Heart left ventricle (tissue), 16 donors: ENCODE results near the gene CACNB2. TPM values are rescaled to one million over a fixed set of nuclear protein-coding genes. Genes with fewer than 3 reads are reported as not detected.

Source experiments
- ATAC-seq, 4 donors: fragments of 200-7000 bp; cut with Tn5 transposase; one replicate each; pipeline ENCODE4 v1.9.1; 2020 to 2022; ENCODE audit warnings: moderate library complexity in 4 of 4, mild to moderate bottlenecking in 3 of 4, moderate number of reproducible peaks in 1 of 4
- DNase-seq, 5 donors: peaks; one replicate each; pipeline ENCODE4 v3.0.0-alpha.2; 2020
- H3K27ac ChIP-seq, 12 donors: fragments of 200-600 bp; sonication (generic) in 4 of 12; one replicate each; pipeline versions ENCODE4 v1.5.0 to v1.8.0; 2016 to 2022; ENCODE audit warnings: mild to moderate bottlenecking in 2 of 12
- H3K27me3 ChIP-seq, 9 donors: fragments of 200-600 bp; sonication (generic) in 2 of 9; one replicate each; pipeline versions ENCODE4 v1.5.1 to v1.8.0; 2016 to 2022; ENCODE audit warnings: mild to moderate bottlenecking in 3 of 9
- H3K36me3 ChIP-seq, 9 donors: fragments of 200-600 bp; sonication (generic) in 2 of 9; one replicate each; pipeline versions ENCODE4 v1.5.0 to v1.8.0; 2018 to 2022; ENCODE audit warnings: mild to moderate bottlenecking in 2 of 9
- H3K4me1 ChIP-seq, 12 donors: fragments of 200-600 bp; sonication (generic) in 4 of 12; one replicate each; pipeline versions ENCODE4 v1.5.0 to v1.8.0; 2016 to 2022; ENCODE audit warnings: mild to moderate bottlenecking in 3 of 12
- H3K4me3 ChIP-seq, 12 donors: fragments of 200-600 bp; sonication (generic) in 4 of 12; one replicate each; pipeline versions ENCODE4 v1.5.0 to v1.8.0; 2017 to 2022; ENCODE audit warnings: mild to moderate bottlenecking in 9 of 12, moderate library complexity in 4 of 12
- H3K9me3 ChIP-seq, 12 donors: fragments of 200-600 bp; sonication (generic) in 4 of 12; one replicate each; pipeline versions ENCODE4 v1.5.0 to v1.8.0; 2016 to 2022; ENCODE audit warnings: mild to moderate bottlenecking in 1 of 12
- POLR2A ChIP-seq, 2 donors: fragments of 450-650 bp; IDR thresholded peaks; one replicate each; pipeline ENCODE4 v1.6.1; 2017; ENCODE audit warnings: antibody characterized with exemption in 2 of 2, mild to moderate bottlenecking in 2 of 2, moderate library complexity in 2 of 2
- WGBS, 4 donors: extraction: QIAGEN DNeasy Blood & Tissue Kit in 2 of 4; methylation state at CpG; one replicate each; pipeline versions ENCODE4 v1.1.5 to v1.1.7; 2013 to 2018; 5-methylcytosine and 5-hydroxymethylcytosine counted together
- intact Hi-C, 10 donors: fragments of 100-400 bp; cut with DNase I; formaldehyde crosslinking; loops; one replicate each; pipeline versions ENCODE4 v1.11.1 to v1.14.2; 2022
- polyA plus RNA-seq, 2 donors: library from polyadenylated mRNA; stranded (reverse); fragments of 200-250 nt; gene quantifications; one replicate each; pipeline ENCODE4 v1.2.3, GENCODE V29; 2013
- total RNA-seq, 9 donors: library from RNA; depleted of rRNA in 2 of 9; stranded (reverse); fragments of >200 nt in 2 of 9; fragmentation: NEBNext Ultra II Directional in 3 of 9; extraction: Animal tissue kit (Norgen Biotek cat#: 25700) in 3 of 9; gene quantifications; one replicate each; pipeline versions ENCODE4 v1.1.0 to v1.2.4, GENCODE V29; 2016 to 2023
- TF ChIP-seq, protein P1 (sequence below), 12 donors: fragments of 200-600 bp; sonication (generic) in 4 of 12; IDR thresholded peaks; one replicate each; pipeline versions ENCODE4 v1.5.0 to v1.8.0; 2018 to 2022; ENCODE audit warnings: antibody characterized with exemption in 12 of 12, mild to moderate bottlenecking in 5 of 12
- donor health status: ischemic (EF 13 %, LVEDD 7.1; RV severe dilation, severe dysfunction).
- donor health status: healthy with polysubstance abuse.
- donor health status: DM: no; HTN: yes; CAD: no.
- donor health status: DM: no; HTN: no; CAD: no.
- donor health status: ischemic (EF 25% LVEDD 6.9; RV normal size, moderate dysfunction).
- donor health status: ischemic (EF 25% LVEDD 5.7; RV mildly dilated, moderate dysfunction).
- donor health status: healthy.
- donor health status: DM: yes; HTN: yes; CAD: no.
- donor health status: ischemic (EF 35%, LVEDD 5.7; RV mildly dilated, moderate dysfunction).
- donor health status: nonischemic (EF 11% LVEDD 7.7; RV severe dilation, severe dysfunction).
- donor health status: DM: yes; HTN: yes; CAD: no.
- donor health status: PGD.
- donor health status: ischemic (EF 29% LVEDD 5.4; RV normal size, mild dysfunction).
- donor health status: nonischemic (EF 23%, LVEDD 6.1; RV moderate dilation, normal function).

The CACNB2 gene
- total and polyA plus RNA-seq, 11 donors, result 11.4 to 63.2 (median 33.2) TPM

DNA sequence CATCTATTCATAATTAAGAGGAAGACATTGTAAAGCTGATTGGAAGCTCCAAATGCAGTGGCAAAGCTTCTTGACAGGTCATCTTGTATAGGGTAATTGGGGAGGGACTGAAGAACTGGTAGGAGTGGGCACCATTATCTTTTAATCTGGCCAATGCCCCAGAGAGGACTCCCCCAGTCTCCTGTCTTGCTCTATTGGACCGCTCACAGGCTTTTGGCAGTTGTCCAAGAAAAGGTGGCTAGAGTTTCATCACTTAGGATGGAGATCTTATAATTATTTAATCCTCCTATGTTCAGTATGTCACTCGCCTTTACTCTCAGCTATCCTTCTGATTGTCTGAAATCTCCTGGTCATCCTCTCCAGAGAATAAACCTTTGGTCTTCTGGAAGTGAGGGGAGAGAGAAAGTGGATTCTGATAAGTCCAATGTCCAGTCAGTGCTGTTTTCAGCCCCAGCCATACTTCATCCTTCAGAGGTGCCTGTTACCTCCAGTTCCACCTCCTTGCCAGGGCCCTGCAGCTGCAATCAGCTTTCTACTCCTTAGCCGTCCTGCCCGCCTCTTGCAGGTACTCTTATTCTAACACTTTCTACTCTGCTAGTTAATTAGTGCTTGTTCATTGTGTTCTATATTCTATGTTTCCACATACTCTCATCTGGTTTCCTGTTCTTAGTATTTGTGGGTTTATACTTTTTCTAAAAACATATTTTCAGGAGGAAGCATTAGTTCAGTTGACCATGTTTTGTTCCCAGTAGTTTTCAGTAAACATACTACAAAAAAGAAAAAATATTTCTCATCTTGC, 269.6 kb downstream of the CACNB2 start:
- Histone ChIP-seq H3K27ac (peak overlapping the region in 1 of 12 donors; percentile 24), H3K9me3 (no peaks in the 10 kb centered on the region), H3K4me3 (no peak overlapping the region), H3K4me1 (peaks cover 0 to 28% (median 3%) of the 10 kb centered on the region in 12 donors), H3K27me3 (no peaks in the 10 kb centered on the region), H3K36me3 (peaks cover 0 to 13% (median 0%) of the 10 kb centered on the region in 9 donors)
- intact Hi-C loops, result loop anchor here in 1 of 10 donors (5.0 kb wide), 1 partner anchor 67 kb away; no protein-coding TSS in a partner anchor
- TF ChIP-seq POLR2A (IDR thresholded peaks at IDR 0.05), result no peak
- TF ChIP-seq, protein P1, sequence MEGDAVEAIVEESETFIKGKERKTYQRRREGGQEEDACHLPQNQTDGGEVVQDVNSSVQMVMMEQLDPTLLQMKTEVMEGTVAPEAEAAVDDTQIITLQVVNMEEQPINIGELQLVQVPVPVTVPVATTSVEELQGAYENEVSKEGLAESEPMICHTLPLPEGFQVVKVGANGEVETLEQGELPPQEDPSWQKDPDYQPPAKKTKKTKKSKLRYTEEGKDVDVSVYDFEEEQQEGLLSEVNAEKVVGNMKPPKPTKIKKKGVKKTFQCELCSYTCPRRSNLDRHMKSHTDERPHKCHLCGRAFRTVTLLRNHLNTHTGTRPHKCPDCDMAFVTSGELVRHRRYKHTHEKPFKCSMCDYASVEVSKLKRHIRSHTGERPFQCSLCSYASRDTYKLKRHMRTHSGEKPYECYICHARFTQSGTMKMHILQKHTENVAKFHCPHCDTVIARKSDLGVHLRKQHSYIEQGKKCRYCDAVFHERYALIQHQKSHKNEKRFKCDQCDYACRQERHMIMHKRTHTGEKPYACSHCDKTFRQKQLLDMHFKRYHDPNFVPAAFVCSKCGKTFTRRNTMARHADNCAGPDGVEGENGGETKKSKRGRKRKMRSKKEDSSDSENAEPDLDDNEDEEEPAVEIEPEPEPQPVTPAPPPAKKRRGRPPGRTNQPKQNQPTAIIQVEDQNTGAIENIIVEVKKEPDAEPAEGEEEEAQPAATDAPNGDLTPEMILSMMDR (IDR thresholded peaks at IDR 0.05), result no peak
- DNase-seq (no peak), ATAC-seq (no peak)
- WGBS, 4 donors, result 66 to 70% (median 67%) methylated on average over 4 of the region's 4 CpGs

DNA sequence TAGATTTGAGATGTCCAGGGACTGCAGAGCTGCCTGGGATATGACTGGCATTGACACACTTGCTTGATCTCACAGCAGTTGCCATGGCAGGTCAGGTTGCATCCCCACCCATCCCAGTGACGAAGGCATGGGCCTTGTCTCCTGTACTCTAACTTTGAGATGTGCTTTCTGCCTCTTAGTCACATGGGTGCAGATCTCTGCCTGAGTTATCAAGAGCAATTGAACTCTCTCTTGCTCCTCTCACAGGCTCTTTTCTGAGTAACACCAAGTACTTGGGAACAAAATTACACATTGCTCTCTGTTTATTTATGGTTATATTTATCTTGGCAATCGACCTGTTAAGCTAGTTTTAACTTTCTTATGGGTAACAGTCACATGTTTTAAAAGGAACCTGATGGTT, 273.8 kb downstream of the CACNB2 start:
- ATAC-seq (peak; percentile 78 to 93 (median 84)), DNase-seq (no peak)
- peaks cover 0 to 5% (median 0%) of the 10 kb centered on the region in 12 donors for H3K9me3 ChIP-seq
- H3K27ac ChIP-seq, result peak overlapping the region in 10 of 12 donors; percentile 30 to 68 (median 58)
- H3K27me3 ChIP-seq, result no peaks in the 10 kb centered on the region
- WGBS, 4 donors, result 26 to 40% (median 32%) methylated on average over 2 of the region's 2 CpGs
- TF ChIP-seq, protein P1 (IDR thresholded peaks at IDR 0.05), result no peak
- no peak for TF ChIP-seq POLR2A (IDR thresholded peaks at IDR 0.05)
- no peak overlapping the region for H3K4me3 ChIP-seq
- peaks cover 0 to 34% (median 4%) of the 10 kb centered on the region in 12 donors for H3K4me1 ChIP-seq
- intact Hi-C loops, result no loop called here
- peaks cover 0 to 9% (median 0%) of the 10 kb centered on the region in 9 donors for H3K36me3 ChIP-seq

DNA sequence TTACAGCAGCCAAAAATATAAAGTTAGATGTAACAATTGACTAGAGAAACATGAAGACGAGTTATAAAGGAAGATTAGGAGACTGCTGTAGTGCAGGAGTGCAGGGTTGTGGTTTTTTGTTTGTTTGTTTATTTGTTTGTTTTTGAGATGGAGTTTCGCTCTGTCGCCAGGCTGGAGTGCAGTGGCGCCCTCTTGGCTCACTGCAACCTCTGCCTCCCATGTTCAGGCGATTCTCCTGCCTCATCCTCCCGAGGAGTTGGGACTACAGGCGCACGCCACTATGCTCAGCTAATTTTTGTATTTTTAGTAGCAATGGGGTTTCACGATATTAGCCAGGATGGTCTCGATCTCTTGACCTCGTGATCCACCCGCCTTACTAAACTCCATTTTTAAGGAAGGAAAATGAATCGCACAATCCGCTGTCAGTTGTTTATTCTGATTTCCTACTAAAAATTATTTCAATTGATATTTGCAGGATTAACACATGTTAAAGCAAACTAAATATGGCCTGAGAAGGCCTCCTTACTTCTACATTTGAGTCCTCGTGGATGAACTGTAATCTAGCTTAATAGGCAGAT, 277.8 kb downstream of the CACNB2 start:
- DNase-seq, result no peak
- peaks cover 0 to 2% (median 0%) of the 10 kb centered on the region in 9 donors for H3K36me3 ChIP-seq
- H3K9me3 ChIP-seq, result peaks cover 0 to 5% (median 0%) of the 10 kb centered on the region in 12 donors
- intact Hi-C loops, result no loop called here
- no peak for ATAC-seq
- H3K4me3 ChIP-seq, result no peak overlapping the region
- WGBS, 4 donors, result 80 to 82% (median 82%) methylated on average over 15 of the region's 15 CpGs
- peak overlapping the region in 1 of 12 donors; percentile 1 for H3K27ac ChIP-seq
- TF ChIP-seq POLR2A (IDR thresholded peaks at IDR 0.05), result no peak
- TF ChIP-seq, protein P1 (IDR thresholded peaks at IDR 0.05), result no peak
- H3K27me3 ChIP-seq, result no peaks in the 10 kb centered on the region
- H3K4me1 ChIP-seq, result peaks cover 0 to 32% (median 6%) of the 10 kb centered on the region in 12 donors
